H1 (cell line): ENCODE data around the gene DPYD. TPM values are rescaled to one million over a fixed set of nuclear protein-coding genes. Genes with fewer than 3 reads are reported as not detected.

ENCODE experiments used
- CTCF ChIA-PET: fragments of 300-600 bp; sonication (Branson Sonifier 250); formaldehyde crosslinking; loops from one replicate; lab custom pipeline; 2021; ENCODE audit not compliant: partially characterized antibody; lab: Charles Lee
- POLR2A ChIA-PET: fragments of 300-600 bp; sonication (Branson Sonifier 250); formaldehyde crosslinking; loops from one replicate; lab custom pipeline; 2021; ENCODE audit warnings: inconsistent platforms; ENCODE audit not compliant: partially characterized antibody; lab: Charles Lee
- DNase-seq, 2 experiments: peaks; one replicate each; pipeline versions ENCODE4 v3.0.0 to v3.0.0-alpha.2; 2010 to 2022; ENCODE audit warnings: low spot score in 2 of 2, low read depth in 1 of 2, mixed read lengths in 1 of 2
- FAIRE-seq: peaks from 2 replicates; lab custom pipeline; 2011; peaks lifted over from hg19 to GRCh38; lab: Jason Lieb, UNC
- H2AFZ ChIP-seq: 2 replicates; pipeline ENCODE4 v1.8.1; 2012; ENCODE audit warnings: low read length, inconsistent platforms
- H2AK5ac ChIP-seq: 2 replicates; pipeline ENCODE4 v1.6.1; 2013; ENCODE audit warnings: low read depth, low read length
- H2BK120ac ChIP-seq: replicated peaks from 2 replicates; pipeline ENCODE3; 2013; ENCODE audit warnings: low read depth, low read length, inconsistent platforms
- H2BK12ac ChIP-seq: 2 replicates; pipeline ENCODE4 v1.6.1; 2013; ENCODE audit warnings: low read depth, low read length
- H2BK15ac ChIP-seq: 2 replicates; pipeline ENCODE4 v1.6.1; 2013; ENCODE audit warnings: low read length
- H2BK20ac ChIP-seq: 2 replicates; pipeline ENCODE4 v1.6.1; 2013; ENCODE audit warnings: low read length
- H2BK5ac ChIP-seq: 2 replicates; pipeline ENCODE4 v1.6.1; 2013; ENCODE audit warnings: low read depth, low read length
- H3K14ac ChIP-seq: 2 replicates; pipeline ENCODE4 v1.6.1; 2013; ENCODE audit warnings: inconsistent platforms; ENCODE audit not compliant: insufficient read length
- H3K18ac ChIP-seq: 2 replicates; pipeline ENCODE4 v1.6.1; 2013; ENCODE audit warnings: low read length; ENCODE audit errors: extremely low read depth
- H3K23ac ChIP-seq: 2 replicates; pipeline ENCODE4 v1.6.1; 2013; ENCODE audit warnings: inconsistent platforms; ENCODE audit not compliant: insufficient read length
- H3K23me2 ChIP-seq: 2 replicates; pipeline ENCODE4 v1.6.1; 2013; ENCODE audit warnings: low read depth, low read length
- H3K27ac ChIP-seq: 2 replicates; pipeline ENCODE4 v1.6.1; 2011; ENCODE audit warnings: low read depth, low read length, inconsistent platforms
- H3K27me3 ChIP-seq, 4 experiments: replicated peaks in 1 of 4; 1 replicate in 1 of 4; 2 replicates in 3 of 4; pipeline versions ENCODE4 v1.6.1 to v1.8.1; 2011 to 2013; ENCODE audit warnings: low read length in 3 of 4, mild to moderate bottlenecking in 3 of 4, inconsistent platforms in 2 of 4, mixed read lengths in 2 of 4, moderate library complexity in 1 of 4; ENCODE audit not compliant: control insufficient read depth in 3 of 4, insufficient read depth in 3 of 4; ENCODE audit errors: extremely low read depth in 1 of 4
- H3K36me3 ChIP-seq, 4 experiments: 2 replicates each; pipeline versions ENCODE4 v1.6.1 to v1.8.1; 2011 to 2013; ENCODE audit warnings: mild to moderate bottlenecking in 4 of 4, low read length in 3 of 4, moderate library complexity in 2 of 4, control low read depth in 1 of 4, inconsistent platforms in 1 of 4; ENCODE audit not compliant: insufficient read depth in 4 of 4, control insufficient read depth in 2 of 4
- H3K4ac ChIP-seq: replicated peaks from 2 replicates; pipeline ENCODE3; 2013; ENCODE audit warnings: low read length, low read depth, mixed read lengths, inconsistent platforms; ENCODE audit not compliant: insufficient read length
- H3K4me1 ChIP-seq, 4 experiments: replicated peaks in 1 of 4; 1 replicate in 1 of 4; 2 replicates in 3 of 4; pipeline versions ENCODE4 v1.6.1 to v1.8.1; 2011 to 2013; ENCODE audit warnings: low read length in 3 of 4, inconsistent platforms in 2 of 4, mixed read lengths in 1 of 4; ENCODE audit not compliant: insufficient read depth in 4 of 4, control insufficient read depth in 3 of 4
- H3K4me2 ChIP-seq, 2 experiments: 2 replicates each; pipeline versions ENCODE4 v1.6.1 to v1.8.1; 2011 to 2013; ENCODE audit warnings: low read depth in 2 of 2, low read length in 2 of 2, control low read depth in 1 of 2, inconsistent platforms in 1 of 2, mild to moderate bottlenecking in 1 of 2; ENCODE audit not compliant: insufficient read depth in 1 of 2
- H3K4me3 ChIP-seq, 4 experiments: fragments of 200-600, 300-600 bp in 1 of 4; sonication (generic), shearing (Covaris generic), sonication (Bioruptor Twin) in 1 of 4; 2 replicates each; pipeline versions ENCODE4 v1.5.1 to v1.8.1; 2011 to 2016; ENCODE audit warnings: low read length in 4 of 4, low read depth in 3 of 4, control low read depth in 2 of 4, inconsistent platforms in 2 of 4, mild to moderate bottlenecking in 2 of 4, mixed read lengths in 1 of 4, moderate library complexity in 1 of 4; ENCODE audit not compliant: insufficient read depth in 2 of 4; ENCODE audit errors: extremely low read depth in 1 of 4
- H3K56ac ChIP-seq: replicated peaks from 2 replicates; pipeline ENCODE3; 2013; ENCODE audit warnings: low read depth, mild to moderate bottlenecking, mixed read lengths, low read length, inconsistent platforms; ENCODE audit not compliant: insufficient read length
- H3K79me1 ChIP-seq: 2 replicates; pipeline ENCODE4 v1.6.1; 2013; ENCODE audit warnings: low read depth, low read length, control low read depth
- H3K79me2 ChIP-seq, 2 experiments: 2 replicates each; pipeline versions ENCODE4 v1.6.1 to v1.8.1; 2012 to 2013; ENCODE audit warnings: low read length in 2 of 2, mild to moderate bottlenecking in 2 of 2, inconsistent platforms in 1 of 2; ENCODE audit not compliant: insufficient read depth in 2 of 2, control insufficient read depth in 1 of 2
- H3K9ac ChIP-seq, 4 experiments: replicated peaks in 1 of 4; 1 replicate in 1 of 4; 2 replicates in 3 of 4; pipeline versions ENCODE4 v1.6.1 to v1.8.1; 2011 to 2013; ENCODE audit warnings: low read depth in 3 of 4, low read length in 3 of 4, control low read depth in 2 of 4, mild to moderate bottlenecking in 2 of 4, moderate library complexity in 2 of 4, inconsistent platforms in 1 of 4; ENCODE audit errors: extremely low read depth in 1 of 4
- H3K9me3 ChIP-seq, 2 experiments: 2 replicates each; pipeline versions ENCODE4 v1.6.1 to v1.8.1; 2012 to 2013; ENCODE audit warnings: mild to moderate bottlenecking in 2 of 2, moderate library complexity in 2 of 2, control low read depth in 1 of 2, inconsistent platforms in 1 of 2, low read depth in 1 of 2, low read length in 1 of 2, mixed read lengths in 1 of 2; ENCODE audit not compliant: insufficient read depth in 2 of 2
- H4K20me1 ChIP-seq, 2 experiments: replicated peaks in 1 of 2; 2 replicates each; pipeline versions ENCODE3 to v1.8.1; 2011 to 2013; ENCODE audit warnings: inconsistent platforms in 2 of 2, low read length in 2 of 2, mild to moderate bottlenecking in 1 of 2; ENCODE audit not compliant: insufficient read depth in 2 of 2, control insufficient read depth in 1 of 2
- H4K5ac ChIP-seq: 2 replicates; pipeline ENCODE4 v1.6.1; 2013; ENCODE audit warnings: low read length, low read depth, mixed read lengths, inconsistent platforms; ENCODE audit not compliant: insufficient read length
- H4K8ac ChIP-seq: 2 replicates; pipeline ENCODE4 v1.8.0; 2013; ENCODE audit warnings: mild to moderate bottlenecking, moderate library complexity, low read length, inconsistent platforms; ENCODE audit not compliant: insufficient read depth; ENCODE audit errors: extremely low read depth
- H4K91ac ChIP-seq: replicated peaks from 2 replicates; pipeline ENCODE3; 2013; ENCODE audit warnings: low read length, mixed read lengths, inconsistent platforms; ENCODE audit not compliant: insufficient read length
- SRF ChIP-seq: IDR thresholded peaks from 2 replicates; pipeline ENCODE4 v1.6.1; 2011; ENCODE audit warnings: mild to moderate bottlenecking, low read depth, low read length, moderate library complexity
- WGBS, 2 experiments: shearing (Covaris generic) in 1 of 2; methylation state at CpG; one replicate each; pipeline versions ENCODE4 v1.1.6 to v1.1.7; 2013 to 2015; ENCODE audit warnings: low lambda C conversion rate in 2 of 2, mixed read lengths in 2 of 2, inconsistent platforms in 1 of 2, low coverage in 1 of 2, missing lambda C conversion rate in 1 of 2; ENCODE audit not compliant: insufficient replicate concordance in 2 of 2, insufficient coverage in 1 of 2, insufficient read length in 1 of 2; ENCODE audit errors: extremely low coverage in 1 of 2, missing lambda C conversion rate in 1 of 2; 5-methylcytosine and 5-hydroxymethylcytosine counted together
- polyA plus RNA-seq, 7 experiments: library from polyadenylated mRNA; depleted of rRNA in 3 of 7; stranded (reverse) in 5 of 7; unstranded in 2 of 7; fragments of >200 nt in 5 of 7; fragments of 200-250 nt in 2 of 7; gene quantifications; 1 replicate in 5 of 7; 2 replicates in 1 of 7; 4 replicates in 1 of 7; pipeline versions ENCODE4 v1.2.1 to v1.2.3, GENCODE V29; 2011 to 2013; ENCODE audit warnings: missing spikeins in 2 of 7, mixed read lengths in 2 of 7
- total RNA-seq: library from RNA; stranded (reverse); fragmentation: NEBNext Ultra II Directional; extraction: Animal tissue kit (Norgen Biotek cat#: 25700); gene quantifications from 2 replicates; pipeline ENCODE4 v1.2.1, GENCODE V29; 2021

The DPYD gene
- total and polyA plus RNA-seq, 2 of the 8 experiments (the other 6 are each of a cell fraction or from before 2014, with no cell fraction given), result 0.29 to 0.73 TPM

DNA sequence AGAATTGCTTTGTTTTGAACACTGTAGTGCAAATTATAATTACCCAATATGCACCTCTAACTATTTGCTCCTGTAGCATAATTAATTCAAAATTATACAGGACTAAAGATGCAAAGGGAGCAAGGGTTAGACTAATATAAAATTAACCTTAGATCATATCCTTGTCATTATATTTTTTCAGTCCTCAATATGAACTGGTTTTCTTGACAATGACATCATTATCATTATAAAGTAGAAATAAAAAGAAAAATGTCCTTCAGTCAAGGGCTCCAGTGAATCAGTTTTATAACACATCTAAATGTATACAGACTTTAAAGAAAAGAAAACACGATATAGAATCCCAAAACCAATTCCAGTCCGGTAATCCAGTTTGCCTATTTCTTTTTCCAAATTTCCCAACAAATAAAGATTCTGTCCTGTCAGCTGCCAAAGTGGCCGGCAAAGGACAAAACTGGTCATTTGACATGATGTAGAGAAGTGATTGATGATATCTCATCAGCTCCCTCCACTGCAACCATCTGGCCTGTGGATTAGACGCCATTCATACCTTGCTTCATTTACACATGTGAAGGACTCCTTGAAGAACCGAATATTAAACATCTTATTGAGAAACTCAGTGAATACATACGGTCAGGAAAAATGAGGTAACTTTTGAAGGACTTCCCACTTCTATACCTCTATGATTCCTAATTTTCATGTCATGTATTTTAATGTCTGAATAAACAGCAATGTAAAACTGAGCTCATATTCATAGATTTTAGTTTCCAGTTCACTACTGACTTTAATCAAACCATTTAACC lies 15.5 kb downstream of the DPYD start:
- Histone ChIP-seq H4K91ac (no peak overlapping the region), H3K27ac (no peak overlapping the region), H3K23ac (no peak overlapping the region), H3K4me1 (no peaks in the 10 kb centered on the region), H3K9ac (no peak overlapping the region), H3K23me2 (no peaks in the 10 kb centered on the region), H3K79me2 (no peaks in the 10 kb centered on the region), H3K4ac (no peak overlapping the region), H2BK20ac (no peak overlapping the region), H3K4me2 (no peak overlapping the region), H2BK5ac (no peak overlapping the region), H3K56ac (no peak overlapping the region), H3K4me3 (no peak overlapping the region), H3K14ac (no peak overlapping the region), H2AFZ (no peak overlapping the region), H2BK15ac (no peak overlapping the region), H3K79me1 (no peaks in the 10 kb centered on the region), H2BK120ac (no peak overlapping the region), H3K18ac (no peak overlapping the region), H4K20me1 (no peaks in the 10 kb centered on the region), H2AK5ac (no peak overlapping the region), H3K36me3 (no peaks in the 10 kb centered on the region), H2BK12ac (no peak overlapping the region), H4K8ac (no peak overlapping the region), H3K9me3 (no peaks in the 10 kb centered on the region), H4K5ac (no peak overlapping the region), H3K27me3 (no peaks in the 10 kb centered on the region)
- CTCF ChIA-PET, result interaction anchor here (0.5 kb wide), 1 partner anchor 137 kb away, joined by 4 read pairs; no protein-coding TSS in a partner anchor
- 93% methylated on average over 6 of the region's 6 CpGs; no CpG with 5 or more reads in 1 of the 2 experiments for WGBS, 2 experiments
- no peak for FAIRE-seq
- POLR2A ChIA-PET, result no interaction called here
- no peak for DNase-seq
- no peak for TF ChIP-seq SRF
